Peyer's patch (tissue), 4 donors: ENCODE data around the gene ALDH7A1.

Experiments
- CTCF ChIP-seq, 6 experiments: fragments of 450-650 bp in 4 of 6; fragments of 200-600 bp in 2 of 6; sonication (generic) in 1 of 6; IDR thresholded peaks; one replicate each; pipeline ENCODE4 v1.5.1; 2017 to 2019; ENCODE audit warnings: antibody characterized with exemption in 6 of 6, mild to moderate bottlenecking in 3 of 6, moderate library complexity in 1 of 6
- POLR2A ChIP-seq, 2 donors: fragments of 450-650 bp; IDR thresholded peaks; one replicate each; pipeline ENCODE4 v1.5.1; 2017; ENCODE audit warnings: antibody characterized with exemption in 2 of 2, mild to moderate bottlenecking in 2 of 2, moderate library complexity in 2 of 2

GRCh38 chr5:126619781-126620180 lies 24.8 kb upstream of the ALDH7A1 start:
- TF ChIP-seq CTCF (IDR thresholded peaks at IDR 0.05): no peak
- TF ChIP-seq POLR2A (IDR thresholded peaks at IDR 0.05): no peak
